Measurements from ENCODE around the gene ABHD17C. TPM values are rescaled to one million over a fixed set of nuclear protein-coding genes. Genes with fewer than 3 reads are reported as not detected.

ABHD17C gene
- total RNA-seq, 4 donors from 2014 or later: 18.7 to 37.1 (median 27.1) TPM

DNA sequence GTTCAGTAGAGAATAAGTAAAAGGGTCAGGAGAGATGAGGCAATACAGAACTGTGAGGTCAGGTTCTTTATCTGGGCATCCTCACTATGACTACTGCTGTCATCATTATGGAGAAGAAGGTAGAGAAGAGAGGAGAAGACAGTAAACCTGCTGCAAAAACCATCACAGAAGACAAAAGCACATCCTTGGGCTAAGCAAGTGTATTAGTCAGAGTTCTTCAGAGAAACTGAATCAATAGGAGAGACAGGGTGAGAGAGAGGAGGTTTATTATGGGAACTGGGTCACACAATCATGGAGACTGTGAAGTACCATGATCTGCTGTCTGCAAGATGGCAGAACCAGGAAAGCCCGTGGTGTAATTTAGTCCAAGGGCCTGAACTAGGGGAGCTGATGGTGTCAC, 9.5 kb upstream of the ABHD17C start:
- Histone ChIP-seq H3K36me3 (no peaks in the 10 kb centered on the region), H3K9me3 (no peaks in the 10 kb centered on the region), H3K4me3 (no peak overlapping the region), H3K27ac (no peak overlapping the region), H3K27me3 (no peaks in the 10 kb centered on the region), H3K4me1 (peaks cover 0 to under 1% (median 0%) of the 10 kb centered on the region in 3 donors)
- intact Hi-C loops (cut with DNase I): no loop called here
- TF ChIP-seq POLR2A (IDR thresholded peaks at IDR 0.05): no peak
- TF ChIP-seq, protein P1, sequence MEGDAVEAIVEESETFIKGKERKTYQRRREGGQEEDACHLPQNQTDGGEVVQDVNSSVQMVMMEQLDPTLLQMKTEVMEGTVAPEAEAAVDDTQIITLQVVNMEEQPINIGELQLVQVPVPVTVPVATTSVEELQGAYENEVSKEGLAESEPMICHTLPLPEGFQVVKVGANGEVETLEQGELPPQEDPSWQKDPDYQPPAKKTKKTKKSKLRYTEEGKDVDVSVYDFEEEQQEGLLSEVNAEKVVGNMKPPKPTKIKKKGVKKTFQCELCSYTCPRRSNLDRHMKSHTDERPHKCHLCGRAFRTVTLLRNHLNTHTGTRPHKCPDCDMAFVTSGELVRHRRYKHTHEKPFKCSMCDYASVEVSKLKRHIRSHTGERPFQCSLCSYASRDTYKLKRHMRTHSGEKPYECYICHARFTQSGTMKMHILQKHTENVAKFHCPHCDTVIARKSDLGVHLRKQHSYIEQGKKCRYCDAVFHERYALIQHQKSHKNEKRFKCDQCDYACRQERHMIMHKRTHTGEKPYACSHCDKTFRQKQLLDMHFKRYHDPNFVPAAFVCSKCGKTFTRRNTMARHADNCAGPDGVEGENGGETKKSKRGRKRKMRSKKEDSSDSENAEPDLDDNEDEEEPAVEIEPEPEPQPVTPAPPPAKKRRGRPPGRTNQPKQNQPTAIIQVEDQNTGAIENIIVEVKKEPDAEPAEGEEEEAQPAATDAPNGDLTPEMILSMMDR (IDR thresholded peaks at IDR 0.05): no peak
- no peak for DNase-seq
- 88 to 100% methylated on average over 1 of the region's 1 CpG for whole genome bisulfite sequencing, 2 donors

DNA sequence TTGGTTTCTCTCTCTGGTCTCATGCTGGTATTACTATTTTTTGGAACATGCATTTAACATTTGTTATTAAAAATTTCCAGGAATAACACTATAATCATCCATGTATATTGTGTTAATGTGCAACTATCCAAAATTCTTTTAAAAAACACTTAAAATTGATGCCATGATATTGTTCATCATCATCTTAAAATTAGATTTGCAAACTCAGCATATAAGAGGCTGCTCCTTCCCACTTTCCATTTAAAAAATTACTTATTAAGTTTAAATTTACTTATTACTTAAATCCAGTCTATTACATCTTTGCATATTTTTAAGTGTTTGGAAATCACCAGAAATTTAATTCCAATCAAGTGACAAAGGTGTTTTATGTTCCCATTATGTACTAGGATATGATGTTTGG, 5.8 kb upstream of the ABHD17C start:
- Histone ChIP-seq H3K4me1 (peaks cover 6 to 21% (median 6%) of the 10 kb centered on the region in 3 donors), H3K9me3 (no peaks in the 10 kb centered on the region), H3K4me3 (no peak overlapping the region), H3K36me3 (no peaks in the 10 kb centered on the region), H3K27me3 (no peaks in the 10 kb centered on the region), H3K27ac (no peak overlapping the region)
- TF ChIP-seq, protein P1 (IDR thresholded peaks at IDR 0.05): no peak
- TF ChIP-seq POLR2A (IDR thresholded peaks at IDR 0.05): no peak
- intact Hi-C loops (cut with DNase I): no loop called here
- DNase-seq: no peak

DNA sequence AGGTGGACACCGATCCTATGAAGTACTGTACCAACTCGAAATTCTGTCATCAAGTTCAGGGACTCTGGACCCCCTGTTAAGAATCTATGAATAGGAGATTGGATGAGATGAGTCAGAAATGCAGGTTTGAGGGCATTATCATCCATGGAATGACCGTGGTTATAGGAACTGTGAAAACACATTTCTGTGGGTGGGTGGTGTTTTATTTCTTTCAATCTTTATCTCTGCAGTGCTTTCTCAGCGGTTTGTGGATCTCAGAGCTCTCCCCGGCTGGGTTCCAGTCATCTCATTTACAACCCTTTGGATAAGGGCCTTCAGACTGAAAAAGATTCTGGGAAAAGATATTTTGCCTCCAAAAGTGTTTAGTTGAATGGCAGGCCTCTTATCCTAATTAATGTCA, 5.4 kb upstream of the ABHD17C start:
- no peak overlapping the region for H3K4me3 ChIP-seq
- TF ChIP-seq, protein P1 (IDR thresholded peaks at IDR 0.05): no peak
- TF ChIP-seq POLR2A (IDR thresholded peaks at IDR 0.05): no peak
- no peaks in the 10 kb centered on the region for H3K27me3 ChIP-seq
- intact Hi-C loops (cut with DNase I): loop anchor here (10.0 kb wide), 1 partner anchor 75 kb away; no protein-coding TSS in a partner anchor
- WGBS, 2 donors: 71 to 74% methylated on average over 5 of the region's 5 CpGs
- no peak for DNase-seq
- no peak overlapping the region for H3K27ac ChIP-seq
- H3K4me1 ChIP-seq: peaks cover 6 to 23% (median 8%) of the 10 kb centered on the region in 3 donors
- no peaks in the 10 kb centered on the region for H3K9me3 ChIP-seq
- no peaks in the 10 kb centered on the region for H3K36me3 ChIP-seq

DNA sequence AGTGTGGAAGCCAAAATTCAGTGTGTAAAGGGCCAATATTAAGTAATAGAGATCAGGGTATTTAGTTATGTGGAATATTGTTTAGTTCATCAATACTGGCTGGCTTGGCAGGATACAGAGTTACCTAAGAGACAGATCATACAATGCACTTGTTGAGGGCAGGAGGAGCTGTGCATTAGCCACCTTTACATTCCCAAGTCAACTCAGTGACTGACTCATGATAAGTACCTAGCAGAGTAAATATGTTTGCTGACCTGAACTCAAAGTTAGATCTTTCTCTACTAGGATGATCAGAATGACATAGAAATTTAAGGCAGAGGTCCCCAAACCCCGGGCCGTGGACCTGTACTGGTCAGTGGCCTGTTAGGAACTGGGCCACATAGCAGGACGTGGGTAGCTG, 3.5 kb upstream of the ABHD17C start:
- H3K9me3 ChIP-seq: no peaks in the 10 kb centered on the region
- WGBS, 2 donors: 83 to 93% methylated on average over 3 of the region's 3 CpGs
- H3K4me1 ChIP-seq: peaks cover 6 to 32% (median 8%) of the 10 kb centered on the region in 3 donors
- H3K27me3 ChIP-seq: no peaks in the 10 kb centered on the region
- intact Hi-C loops (cut with DNase I): loop anchor here (10.0 kb wide), 1 partner anchor 73 kb away; no protein-coding TSS in a partner anchor
- TF ChIP-seq, protein P1 (IDR thresholded peaks at IDR 0.05): no peak
- no peak for TF ChIP-seq POLR2A (IDR thresholded peaks at IDR 0.05)
- H3K36me3 ChIP-seq: no peaks in the 10 kb centered on the region
- H3K4me3 ChIP-seq: no peak overlapping the region
- no peak for DNase-seq
- peak overlapping the region in 1 of 4 donors; percentile 6 for H3K27ac ChIP-seq

DNA sequence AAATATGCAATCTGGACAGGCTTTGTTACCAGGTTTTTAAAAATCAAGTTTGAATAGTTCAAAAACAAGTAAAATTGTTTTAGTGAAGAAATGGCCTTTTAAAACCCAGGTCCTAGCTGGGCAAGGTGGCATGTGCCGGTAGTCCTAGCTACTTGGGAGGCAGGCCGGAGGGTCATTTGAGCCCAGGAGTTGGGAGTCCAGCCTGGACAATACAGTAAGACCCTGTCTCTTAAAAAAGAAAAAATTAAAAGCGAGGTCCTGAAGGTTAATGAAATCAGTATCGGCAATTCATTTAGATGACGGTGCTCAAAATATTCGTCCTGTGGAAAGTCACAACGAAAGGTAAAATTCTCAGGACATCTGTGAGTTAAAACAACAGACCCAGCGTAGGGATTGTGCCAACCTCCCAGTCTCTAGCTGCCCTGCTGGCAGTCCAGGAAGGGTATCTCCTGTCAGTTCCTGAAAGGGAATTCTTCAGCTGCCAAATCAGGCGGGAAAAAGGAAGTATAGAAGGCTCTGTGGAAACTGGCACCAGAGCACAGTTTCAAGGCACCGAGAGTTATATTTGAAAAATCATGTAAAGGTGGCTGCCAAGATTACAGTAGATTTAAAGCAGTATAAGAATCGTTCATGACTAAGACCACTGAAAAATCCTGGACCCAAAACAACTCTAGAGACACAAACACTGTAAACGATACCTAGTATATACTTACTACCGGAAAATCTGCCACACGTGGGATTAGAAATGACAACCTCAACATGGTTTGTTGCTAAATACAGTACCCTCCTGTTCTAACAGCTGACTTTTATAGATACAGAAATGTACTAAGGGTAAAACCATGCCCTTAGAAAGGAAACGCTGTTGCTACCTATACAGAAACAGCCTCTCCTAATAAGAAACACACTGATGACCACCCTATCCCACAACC, 1.2 kb upstream of the ABHD17C start:
- TF ChIP-seq, protein P1 (IDR thresholded peaks at IDR 0.05): no peak
- TF ChIP-seq POLR2A (IDR thresholded peaks at IDR 0.05): no peak
- H3K9me3 ChIP-seq: no peaks in the 10 kb centered on the region
- no peaks in the 10 kb centered on the region for H3K27me3 ChIP-seq
- WGBS, 2 donors: 27 to 31% methylated on average over 15 of the region's 15 CpGs
- H3K27ac ChIP-seq: peak overlapping the region; percentile 90 to 95 (median 92)
- no peak for DNase-seq
- intact Hi-C loops (cut with DNase I): loop anchor here (10.0 kb wide), 1 partner anchor 71 kb away; no protein-coding TSS in a partner anchor
- peaks cover 12 to 56% (median 19%) of the 10 kb centered on the region in 3 donors for H3K4me1 ChIP-seq
- peak overlapping the region; percentile 71 to 94 (median 77) for H3K4me3 ChIP-seq
- H3K36me3 ChIP-seq: no peaks in the 10 kb centered on the region
